HG03558 (cell line): Measurements from ENCODE around the gene PLGRKT.
"Not testable (repeated sequence)": the region's sequence is repeated elsewhere in the genome, so short reads cannot be mapped to it uniquely, and the experiment has no call there.

Source experiments
- ATAC-seq: cut with Tn5 transposase; IDR thresholded peaks from one replicate; pipeline ENCODE4 v1.9.1; 2021; ENCODE audit warnings: moderate number of reproducible peaks; ENCODE audit not compliant: unreplicated experiment; ENCODE audit errors: extremely low read depth

Gene PLGRKT

DNA sequence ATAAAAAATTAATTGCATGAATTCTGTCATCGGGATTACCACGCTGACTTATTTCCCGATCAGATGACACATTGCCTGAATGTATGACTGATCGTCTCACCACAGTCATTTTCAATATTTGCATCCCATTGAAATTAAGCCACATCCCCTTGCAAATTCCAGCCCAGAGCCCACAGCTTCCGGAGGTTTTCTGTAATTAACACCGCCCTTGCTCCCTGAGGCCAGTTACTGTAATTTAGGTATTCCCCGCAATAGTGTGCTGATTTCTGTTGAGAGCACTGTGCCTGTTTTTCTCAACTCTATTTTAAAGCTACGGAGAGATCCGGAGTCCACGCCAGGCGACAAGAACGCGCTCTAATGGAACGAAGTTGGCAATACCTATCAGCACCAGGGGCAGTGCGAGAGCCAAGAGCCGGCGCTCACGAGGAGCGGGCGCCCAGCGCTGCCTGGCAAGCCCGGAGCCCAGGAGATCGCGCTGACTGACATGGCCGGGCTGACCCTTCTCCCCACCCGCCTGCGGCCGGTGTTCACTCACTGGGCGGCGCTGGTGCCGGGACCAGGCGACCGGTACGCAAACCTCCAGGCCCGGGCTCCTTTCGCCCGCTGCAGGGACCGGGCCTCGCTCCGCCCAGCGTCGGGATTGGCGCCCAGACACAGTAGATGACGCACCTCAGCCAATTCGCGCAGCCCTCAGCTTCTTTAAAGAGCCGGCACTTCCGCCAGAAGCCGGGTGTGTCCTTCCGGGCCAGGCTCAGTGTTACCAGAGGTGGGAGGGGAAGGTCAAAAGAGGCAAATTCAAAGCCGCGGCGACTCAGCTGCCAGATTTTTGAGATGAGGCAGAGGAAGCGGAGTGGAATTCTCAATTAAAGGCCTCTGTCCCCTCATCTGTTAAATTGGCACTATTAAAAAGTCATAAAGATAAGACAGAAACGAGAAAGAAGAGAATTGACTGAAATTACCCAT lies at the start of gene PLGRKT:
Gene PLGRKT (minus strand): TSS at position 672 of the 963 bp plus-strand sequence. CDS start 5,948 bp downstream, outside the sequence.
- ATAC-seq = peak; percentile 56

GRCh38 chr9:5486988-5487387 lies 49.3 kb upstream of the PLGRKT start:
- no peak for ATAC-seq

GRCh38 chr9:5485378-5486085 lies 47.8 kb upstream of the PLGRKT start:
- no peak for ATAC-seq

GRCh38 chr9:5483306-5483705 lies 45.6 kb upstream of the PLGRKT start:
- no peak for ATAC-seq

DNA sequence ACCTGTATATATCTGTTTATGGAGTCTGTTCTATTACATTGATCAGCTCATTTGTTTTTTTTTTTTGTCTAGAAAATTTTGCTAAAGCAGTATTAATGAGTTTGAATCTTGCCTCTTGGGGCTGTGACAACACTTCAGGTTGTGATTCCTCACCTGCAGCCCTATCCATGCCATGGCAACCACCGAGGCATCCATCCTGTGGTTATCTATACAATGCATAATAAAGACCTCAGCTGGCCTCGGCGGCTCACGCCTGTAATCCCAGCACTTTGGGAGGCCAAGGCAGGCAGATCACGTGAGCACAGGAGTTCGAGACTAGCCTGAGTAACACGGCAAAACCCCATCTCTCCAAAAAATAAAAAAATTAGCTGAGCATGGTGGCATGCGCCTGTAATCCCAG lies 44.5 kb upstream of the PLGRKT start:
- no peak for ATAC-seq

DNA sequence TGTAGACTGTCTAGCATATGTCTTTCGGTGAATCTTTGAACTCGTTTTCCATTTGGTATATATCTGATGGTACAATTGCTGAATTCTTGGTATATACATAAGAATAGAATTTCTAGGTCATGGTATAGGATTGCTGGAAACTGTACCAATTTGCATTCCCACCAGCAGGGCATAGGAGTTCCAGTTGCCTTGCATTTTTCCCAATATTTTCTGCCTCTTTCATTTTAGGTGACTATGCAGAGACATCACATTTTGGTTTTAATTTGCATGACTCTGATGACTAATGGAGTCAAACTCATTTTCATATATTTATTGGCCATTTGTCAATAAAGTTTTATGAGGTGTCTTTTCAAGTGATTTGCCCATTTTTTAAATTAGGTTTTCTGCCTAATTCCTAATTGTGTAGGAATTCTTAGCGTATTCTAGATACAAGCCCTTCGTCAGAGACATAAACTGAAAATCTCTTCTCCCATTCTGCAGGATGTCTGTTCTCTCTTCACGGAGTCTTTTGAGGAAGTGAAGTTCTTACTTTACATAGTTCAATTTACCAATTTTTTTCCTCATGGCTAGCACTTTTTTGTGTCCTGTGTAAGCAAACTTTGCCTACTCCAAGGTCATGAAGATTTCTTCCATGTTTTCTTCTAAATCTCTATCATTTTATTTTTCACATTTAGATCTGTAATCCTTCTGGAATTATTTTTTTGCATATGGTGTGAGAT lies 43.8 kb upstream of the PLGRKT start:
- no peak for ATAC-seq

DNA sequence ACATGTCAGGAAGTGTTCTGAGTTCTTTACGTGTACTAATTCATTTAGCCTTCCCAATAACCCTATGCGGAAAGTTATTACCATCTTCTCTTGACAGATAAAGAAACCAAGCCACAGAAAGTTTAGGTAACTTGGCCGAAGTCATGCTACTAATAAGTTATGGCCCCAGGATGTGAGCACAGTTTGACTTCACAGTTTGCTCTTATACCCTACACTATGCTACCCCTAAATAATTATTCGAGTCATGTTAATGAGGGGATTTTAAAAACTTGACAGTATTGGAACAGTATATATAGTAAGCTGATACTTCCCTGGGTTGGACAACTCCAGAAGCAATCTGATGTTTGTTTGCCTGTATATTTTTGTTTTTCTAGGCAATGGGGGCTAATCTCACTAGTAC lies 43.2 kb upstream of the PLGRKT start:
- no peak for ATAC-seq

DNA sequence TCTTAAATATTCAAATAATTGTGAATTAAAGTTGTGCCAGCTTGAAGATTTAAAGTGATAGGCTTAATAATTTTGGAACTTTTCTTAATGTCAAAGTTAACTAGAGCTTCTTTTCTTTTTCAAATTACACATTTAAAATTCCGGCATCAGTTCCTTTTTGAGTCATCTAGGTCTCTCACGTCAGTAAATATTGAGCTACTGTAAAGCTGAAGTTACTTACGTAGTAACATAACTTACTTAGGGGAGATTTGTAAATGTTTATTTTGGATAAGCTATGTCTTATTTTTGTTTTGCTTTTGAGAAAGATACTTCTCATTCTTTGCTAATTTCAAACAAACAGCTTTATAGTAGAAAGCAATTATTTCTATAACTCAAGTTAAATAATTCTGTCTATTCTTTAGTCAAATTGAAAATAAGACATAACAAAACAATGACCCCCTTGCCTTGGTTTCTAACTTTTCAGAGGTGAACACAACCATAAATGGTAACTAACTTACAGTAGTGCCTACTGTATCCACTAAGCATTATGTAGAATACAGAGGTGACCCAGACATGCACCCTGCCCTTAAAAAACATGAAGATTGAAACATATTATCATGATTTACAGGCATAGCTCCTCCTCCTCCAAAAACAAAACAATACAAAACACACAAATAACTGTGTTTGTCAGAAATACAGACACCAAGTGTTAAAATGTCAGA lies 42.4 kb upstream of the PLGRKT start:
- no peak for ATAC-seq

DNA sequence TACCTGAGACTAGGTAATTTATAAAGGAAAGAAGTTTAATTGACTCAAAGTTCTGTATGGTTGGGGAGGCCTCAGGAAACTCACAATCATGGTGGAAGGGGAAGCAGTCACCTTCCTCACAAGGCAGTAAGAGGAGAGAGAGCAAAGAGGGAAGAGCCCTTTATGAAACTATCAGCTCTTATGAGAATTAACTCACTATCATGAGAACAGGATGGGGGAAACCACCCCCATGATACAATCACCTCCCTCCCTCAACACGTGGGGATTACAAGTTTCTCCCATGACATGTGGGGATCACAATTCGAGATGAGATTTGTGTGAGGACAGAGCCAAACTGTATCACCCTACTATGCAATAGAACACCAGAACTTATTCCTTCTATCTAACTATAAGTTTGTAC lies 40.5 kb upstream of the PLGRKT start:
- no peak for ATAC-seq

DNA sequence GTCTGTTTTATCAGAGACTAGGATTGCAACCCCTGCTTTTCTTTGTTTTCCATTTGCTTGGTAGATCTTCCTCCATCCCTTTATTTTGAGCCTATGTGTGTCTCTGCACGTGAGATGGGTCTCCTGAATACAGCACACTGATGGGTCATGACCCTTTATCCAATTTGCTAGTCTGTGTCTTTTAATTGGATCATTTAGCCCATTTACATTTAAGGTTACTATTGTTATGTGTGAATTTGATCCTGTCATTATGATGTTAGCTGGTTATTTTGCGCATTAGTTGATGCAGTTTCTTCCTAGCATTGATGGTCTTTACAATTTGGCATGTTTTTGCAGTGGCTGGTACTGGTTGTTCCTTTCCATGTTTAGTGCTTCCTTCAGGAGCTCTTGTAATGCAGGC lies 37.9 kb upstream of the PLGRKT start:
- not testable (repeated sequence) for ATAC-seq

DNA sequence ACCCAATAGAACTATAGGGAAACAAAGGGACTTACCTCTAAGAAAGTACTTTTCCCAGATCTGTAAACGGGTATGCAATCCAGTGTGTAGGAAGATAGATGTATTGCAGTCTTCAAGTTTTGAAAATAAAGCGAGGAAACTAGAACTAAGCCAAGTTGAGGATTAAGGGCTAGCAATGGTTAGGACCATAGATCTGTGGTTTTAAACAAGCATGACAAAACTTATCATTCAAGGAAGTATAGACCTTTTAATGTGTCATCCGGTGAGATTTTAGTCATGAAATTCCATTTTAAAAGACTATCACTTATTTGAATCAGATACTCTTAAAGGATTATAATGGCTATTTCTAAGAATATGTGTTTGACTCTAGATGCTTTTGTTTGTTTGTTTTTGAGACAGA lies 33.1 kb upstream of the PLGRKT start:
- ATAC-seq = no peak

- no peak for ATAC-seq
Measured at GRCh38 chr9:5470122-5470521, 32.4 kb upstream of the PLGRKT start.

DNA sequence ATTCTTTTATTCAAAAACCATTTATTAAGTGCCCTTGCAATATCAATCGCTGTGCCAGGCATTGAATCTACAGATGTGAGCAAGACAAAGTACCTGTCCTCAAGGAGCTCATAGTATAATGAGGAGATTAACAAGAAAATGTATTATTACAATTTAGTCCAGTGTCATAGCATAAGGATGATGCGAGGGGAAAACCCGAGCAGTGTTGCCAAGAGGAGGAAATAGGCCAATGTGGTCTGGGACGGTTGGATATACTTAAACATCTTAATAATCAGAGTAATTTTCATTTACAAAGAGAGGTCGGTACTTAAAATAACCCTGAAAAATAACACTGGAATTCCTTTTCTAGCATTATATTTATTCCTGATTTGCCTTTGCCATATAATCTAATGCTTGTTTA lies 31.1 kb upstream of the PLGRKT start:
- ATAC-seq = no peak

- ATAC-seq = no peak
Measured at GRCh38 chr9:5466766-5467165, 29.0 kb upstream of the PLGRKT start.

DNA sequence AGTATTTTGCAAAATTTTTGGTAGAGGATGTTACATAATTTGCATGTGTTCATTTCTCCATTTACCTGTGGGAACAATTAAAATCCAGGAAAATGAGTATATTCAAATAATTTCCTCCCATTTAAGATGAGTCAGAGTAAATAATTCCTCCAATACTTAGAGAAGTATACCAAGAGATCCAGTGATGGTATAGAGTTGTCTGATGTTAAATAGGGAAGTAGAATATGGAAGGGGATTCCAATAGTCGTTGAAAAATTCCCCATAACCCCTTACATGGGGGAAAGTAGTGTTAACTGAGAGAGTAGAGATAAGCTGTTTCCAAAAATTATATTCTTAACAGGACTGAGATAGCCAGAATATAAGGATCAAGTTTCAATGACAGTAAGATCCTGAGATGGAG lies 28.3 kb upstream of the PLGRKT start:
- no peak for ATAC-seq

DNA sequence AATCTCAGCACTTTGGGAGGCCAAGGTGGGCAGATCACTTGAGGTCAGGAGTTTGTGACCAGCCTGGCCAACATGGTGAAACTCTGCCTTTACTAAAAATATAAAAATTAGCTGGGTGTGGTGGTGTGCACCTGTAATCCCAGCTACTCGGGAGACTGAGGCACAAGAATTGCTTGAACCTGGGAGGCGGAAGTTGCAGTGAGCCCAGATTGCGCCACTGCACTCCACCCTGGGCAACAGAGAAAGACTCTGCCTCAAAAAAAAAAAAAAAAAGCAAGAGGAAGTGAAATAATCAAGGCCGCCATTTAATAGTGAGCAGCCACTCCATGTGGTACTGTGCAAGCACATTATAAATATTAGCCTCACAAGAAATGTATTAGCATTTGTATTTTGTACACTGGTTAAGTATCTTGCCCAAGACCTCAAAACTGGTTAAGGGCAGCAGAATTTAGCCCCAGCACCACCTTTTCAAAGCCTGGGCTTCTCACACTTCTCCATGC lies 27.2 kb upstream of the PLGRKT start:
- not testable (repeated sequence) for ATAC-seq

DNA sequence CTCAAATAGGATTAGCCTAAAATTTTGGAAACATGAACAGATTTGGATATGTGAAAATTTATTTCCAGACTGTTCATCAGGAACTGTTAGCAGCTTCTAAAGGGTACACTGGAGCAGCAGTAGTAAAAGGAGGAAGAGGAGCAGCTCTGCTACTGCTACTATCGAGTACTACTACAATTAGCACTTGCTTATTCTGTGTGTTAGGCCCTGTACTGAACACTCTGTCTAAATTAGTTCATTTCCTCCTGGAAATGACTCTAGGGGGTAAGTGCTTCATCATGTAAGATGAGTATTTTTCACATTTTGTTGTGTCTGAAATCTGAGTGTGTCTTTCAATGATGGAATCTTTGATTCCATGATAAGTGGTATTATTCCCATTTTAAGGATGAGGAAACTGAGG lies 22.4 kb upstream of the PLGRKT start:
- ATAC-seq = no peak

GRCh38 chr9:5459289-5459829 lies 21.6 kb upstream of the PLGRKT start:
- ATAC-seq = no peak

DNA sequence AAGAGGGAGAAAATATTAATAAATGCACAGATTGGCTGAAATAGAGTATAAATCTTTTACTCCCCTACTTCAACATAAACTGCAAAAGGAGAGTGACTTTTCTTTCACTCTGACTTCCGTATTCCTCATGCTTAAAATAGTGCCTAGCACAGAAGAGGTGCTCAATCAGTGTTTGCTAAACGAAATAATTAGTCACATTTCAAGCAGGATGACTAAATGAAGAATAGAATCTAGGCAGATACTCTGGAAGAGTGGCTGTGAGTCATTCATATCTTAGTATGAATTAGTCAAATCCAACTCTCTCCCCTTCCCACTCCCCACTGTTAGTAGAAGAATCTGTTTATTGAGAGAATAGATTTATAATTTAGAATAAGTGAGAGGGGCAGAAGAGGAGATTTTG lies 17.5 kb upstream of the PLGRKT start:
- no peak for ATAC-seq

- ATAC-seq = no peak
Measured at GRCh38 chr9:5453673-5454072, 15.9 kb upstream of the PLGRKT start.
